Fibroblast of the conjunctiva (primary cell): ENCODE measurements around the gene ARFGAP3.

ENCODE experiments used
- DNase-seq: peaks from one replicate; pipeline ENCODE4 v3.0.0-alpha.2; 2010; ENCODE audit warnings: low read depth

ARFGAP3 gene

DNA sequence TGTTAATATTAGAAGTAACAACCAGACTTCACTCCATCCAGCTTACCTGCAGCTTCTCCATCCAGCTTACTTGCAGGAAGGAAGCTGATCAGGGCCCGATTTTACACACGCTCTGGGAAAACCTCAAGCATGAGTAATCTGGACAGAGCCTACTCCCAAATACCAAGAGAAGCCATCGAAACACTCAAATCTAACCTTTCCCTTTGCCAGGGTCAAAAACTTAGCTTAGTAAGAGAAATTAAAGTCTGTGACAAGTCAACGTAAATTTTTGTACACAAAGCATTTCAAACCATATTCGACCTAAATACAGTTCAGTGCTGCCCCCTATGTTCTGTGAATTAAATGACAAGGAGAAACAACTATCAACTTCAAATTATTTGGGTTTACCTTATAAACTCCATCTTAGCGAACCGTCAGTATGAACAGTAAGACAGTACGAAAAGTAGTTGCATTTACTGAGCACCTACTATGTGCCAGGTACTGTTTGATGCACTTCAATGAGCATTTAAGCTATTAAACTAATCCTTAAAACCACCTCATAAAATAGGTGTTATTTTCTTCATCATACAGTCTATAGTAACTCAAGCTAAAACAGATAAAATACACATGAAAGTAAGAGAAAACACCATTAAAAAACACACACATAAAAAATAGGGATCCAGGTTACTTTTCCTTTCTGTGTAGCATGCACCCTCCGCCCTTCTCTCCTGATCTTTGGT, 36.9 kb downstream of the ARFGAP3 start:
- peak; percentile 56 for DNase-seq

- DNase-seq, result no peak
Measured at GRCh38 chr22:42819412-42820044, 37.5 kb downstream of the ARFGAP3 start.

DNA sequence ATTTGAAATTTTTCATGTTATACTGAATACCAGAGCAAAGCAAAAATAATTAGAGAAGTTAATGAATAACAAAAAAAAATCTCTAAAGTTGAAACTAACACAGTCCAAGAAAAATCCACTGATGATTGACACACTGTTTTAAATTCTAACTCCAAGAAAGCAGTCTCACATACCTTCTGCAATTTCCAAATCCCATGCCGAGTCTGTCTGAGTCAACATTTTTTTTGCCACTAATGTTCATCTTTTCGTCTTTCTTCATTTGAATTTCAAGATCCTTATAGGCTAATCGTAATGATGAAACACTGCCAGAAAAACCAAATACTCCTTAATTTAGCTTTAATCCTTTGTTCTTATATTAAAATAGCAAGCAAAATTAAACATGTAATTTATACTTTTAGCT, 39.5 kb downstream of the ARFGAP3 start:
- DNase-seq, result no peak

- DNase-seq, result no peak
Measured at GRCh38 chr22:42816336-42816735, 40.7 kb downstream of the ARFGAP3 start.

GRCh38 chr22:42814616-42815015, 42.5 kb downstream of the ARFGAP3 start:
- DNase-seq, result no peak

- no peak for DNase-seq
Measured at GRCh38 chr22:42814215-42814614, 42.9 kb downstream of the ARFGAP3 start.

DNA sequence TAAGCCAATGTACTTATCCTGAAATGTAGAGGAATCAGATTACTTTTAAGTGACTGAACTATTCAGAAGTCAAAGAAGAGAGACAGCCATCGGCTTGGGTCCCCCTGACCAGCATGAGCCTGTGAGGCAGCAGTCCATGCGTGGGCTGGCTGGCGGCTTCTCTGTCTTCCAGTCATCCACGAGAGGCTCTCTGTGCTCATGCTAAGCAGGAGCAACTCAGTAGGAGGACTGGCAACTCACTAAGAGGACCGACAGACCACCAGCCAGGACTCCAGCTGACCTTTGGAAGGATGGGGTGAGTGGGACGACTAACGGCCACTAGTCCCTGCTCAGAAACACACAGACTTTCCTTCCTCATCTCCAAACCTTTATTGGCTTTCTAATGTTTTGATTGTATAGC, 43.6 kb downstream of the ARFGAP3 start:
- no peak for DNase-seq

- DNase-seq, result no peak
Measured at GRCh38 chr22:42811459-42811858, 45.6 kb downstream of the ARFGAP3 start.

- DNase-seq, result no peak
Measured at GRCh38 chr22:42808521-42808920, 48.6 kb downstream of the ARFGAP3 start.

DNA sequence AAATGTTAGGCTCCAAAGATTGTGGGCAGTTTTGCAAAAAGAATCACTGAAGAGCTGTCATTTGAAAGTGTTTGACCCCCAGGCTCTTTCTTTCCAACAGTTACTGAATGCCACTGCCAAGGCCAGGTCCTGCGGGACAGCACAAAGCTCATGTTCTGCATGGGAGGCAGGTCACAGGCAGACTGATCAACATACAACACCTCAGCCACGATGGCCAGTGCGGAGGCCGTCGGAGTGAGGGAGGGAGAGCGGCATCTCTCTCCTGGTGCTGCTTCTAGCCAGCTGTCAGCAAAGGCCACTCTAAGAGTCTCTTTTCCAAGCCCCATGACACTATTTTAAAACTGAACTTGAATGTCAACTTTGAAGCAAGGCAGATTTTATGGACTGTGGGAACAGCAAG, 49.9 kb downstream of the ARFGAP3 start:
- no peak for DNase-seq

DNA sequence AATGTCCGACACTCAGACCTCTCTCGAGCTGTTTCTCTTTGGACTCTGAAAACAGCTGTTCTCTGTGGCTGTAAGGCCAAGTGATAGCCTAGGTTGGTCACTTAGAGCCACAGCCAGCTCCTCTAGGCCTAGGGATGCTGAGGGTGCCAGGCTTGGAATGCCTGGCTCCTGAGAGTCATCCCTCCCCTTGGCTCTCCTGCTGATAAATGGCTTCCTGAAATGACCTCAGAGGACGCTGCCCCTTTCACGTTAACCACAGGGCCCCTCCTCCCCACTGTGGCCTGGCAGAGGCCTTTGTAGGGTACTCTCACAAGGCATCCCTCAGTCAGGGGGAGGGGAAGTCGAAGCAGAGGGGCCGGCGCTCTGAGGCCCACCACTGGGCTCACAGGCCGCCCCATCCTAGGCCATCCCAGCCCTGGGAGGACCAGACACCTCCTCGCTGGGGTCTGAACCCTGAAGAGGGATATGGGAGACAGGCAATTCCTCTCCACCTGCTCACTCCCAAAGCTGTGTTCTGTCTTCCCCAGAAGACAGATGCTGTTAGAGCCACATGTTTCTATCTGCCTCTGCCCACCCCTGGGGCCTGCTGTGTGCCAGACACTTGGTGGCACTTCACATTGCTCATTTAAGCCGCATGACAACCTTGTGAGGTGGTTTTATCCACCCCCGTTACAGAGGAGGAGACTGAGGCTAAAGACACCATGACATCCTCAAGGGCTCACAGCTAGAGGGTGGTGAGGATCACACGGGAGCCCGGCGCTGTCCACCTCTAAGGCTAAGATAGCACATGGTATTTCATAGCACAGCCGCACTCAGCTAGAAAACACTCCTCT, 50.9 kb downstream of the ARFGAP3 start:
- no peak for DNase-seq

GRCh38 chr22:42805016-42805997, 51.8 kb downstream of the ARFGAP3 start:
- DNase-seq, result no peak

DNA sequence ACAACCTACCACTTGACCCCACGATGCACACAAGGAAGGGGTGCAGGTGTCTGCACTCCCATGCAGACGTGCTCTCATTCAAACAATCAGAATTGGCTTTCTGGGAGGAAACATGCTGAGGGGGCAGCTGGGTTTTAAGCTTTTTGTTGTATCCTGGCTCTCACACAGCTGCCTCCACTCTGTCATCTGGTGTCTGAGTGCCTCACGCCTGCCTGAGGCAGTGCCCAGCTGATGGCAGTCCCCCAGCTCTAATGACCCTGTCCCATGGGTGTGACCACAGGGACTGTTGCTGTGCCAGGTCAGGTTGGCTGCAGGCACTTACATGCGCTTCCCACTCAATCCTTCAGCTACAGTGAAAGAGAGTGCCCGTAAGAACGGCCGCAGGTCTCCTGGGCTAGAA, 53.7 kb downstream of the ARFGAP3 start:
- DNase-seq, result no peak

DNA sequence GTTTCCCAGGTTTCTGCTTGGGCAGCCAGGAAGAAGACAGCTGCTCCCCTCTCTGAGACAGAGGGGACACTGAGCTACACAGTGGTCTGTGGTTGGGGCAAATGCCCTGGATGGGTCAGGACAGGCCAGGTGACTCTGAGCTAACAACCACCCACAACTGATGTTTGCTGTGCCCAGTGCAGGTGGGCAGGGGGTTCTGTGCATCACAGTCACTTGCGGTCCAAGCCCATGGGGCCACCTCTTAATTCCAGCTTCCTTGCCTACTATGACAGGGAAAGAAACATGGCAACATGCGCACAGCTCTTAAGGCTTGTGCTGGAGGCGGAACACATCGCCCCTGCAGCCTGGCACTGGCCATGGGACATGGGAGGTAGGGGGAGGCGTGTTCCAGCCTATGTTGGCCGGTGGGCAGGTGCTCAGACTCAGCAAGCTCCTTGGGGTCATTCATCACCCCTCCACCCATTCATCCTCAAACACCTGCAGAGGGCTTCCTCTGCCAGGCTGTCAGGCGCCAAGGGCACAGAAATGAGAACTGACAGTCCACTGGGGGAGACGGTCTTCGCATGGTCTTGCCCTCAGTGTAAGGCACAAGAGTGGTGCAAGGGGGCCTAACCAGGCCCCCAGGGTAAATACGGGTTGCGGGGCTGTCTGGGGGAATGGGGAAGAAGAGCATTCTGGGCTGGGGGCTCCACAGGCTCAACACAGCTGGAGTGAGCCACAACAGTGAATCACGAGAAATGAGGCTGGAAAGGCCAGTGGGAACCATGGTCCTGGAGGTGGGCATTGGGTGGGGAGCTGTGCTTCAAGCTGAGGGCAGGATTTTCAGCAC, 55.6 kb downstream of the ARFGAP3 start:
- no peak for DNase-seq

DNA sequence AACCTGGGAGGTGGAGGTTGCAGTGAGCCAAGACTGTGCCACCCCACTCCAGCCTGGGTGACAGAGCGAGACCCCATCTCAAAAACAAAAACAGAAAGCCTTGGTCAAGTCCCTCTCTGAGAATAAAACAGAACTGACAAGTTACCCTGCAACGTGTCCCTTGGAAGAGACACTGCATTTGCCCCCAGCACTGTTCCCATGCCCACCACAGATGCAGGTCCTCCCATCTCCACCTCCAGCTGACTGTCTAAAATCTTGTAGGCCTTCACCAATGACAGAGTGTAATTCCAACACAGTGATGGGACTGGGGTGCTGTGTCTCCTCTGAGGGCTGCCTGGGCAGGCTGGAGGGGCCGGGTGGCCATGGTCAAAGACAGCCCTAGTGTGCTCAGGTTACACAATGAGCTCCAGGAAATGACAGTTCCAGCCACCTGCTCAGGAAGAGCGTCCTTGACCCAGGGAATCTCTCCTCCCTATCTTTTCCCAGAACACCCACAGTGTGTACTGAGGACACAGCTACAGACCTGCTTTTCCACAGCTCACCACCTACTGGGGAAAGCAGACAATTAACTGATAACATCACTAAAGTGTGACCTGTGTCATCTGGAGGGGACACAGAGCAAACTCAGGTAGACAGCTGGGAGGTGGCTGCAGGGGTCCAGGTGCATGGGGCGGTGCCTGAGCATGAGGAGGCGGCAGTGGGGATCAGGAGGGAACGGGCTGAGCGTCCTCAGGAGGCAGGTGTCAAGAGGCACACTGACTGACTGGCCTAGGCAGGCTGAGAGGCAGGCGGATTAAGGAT, 56.4 kb downstream of the ARFGAP3 start:
- no peak for DNase-seq

GRCh38 chr22:42799461-42800405, 57.3 kb downstream of the ARFGAP3 start:
- no peak for DNase-seq

- no peak for DNase-seq
Measured at GRCh38 chr22:42799061-42799460, 58.0 kb downstream of the ARFGAP3 start.

DNA sequence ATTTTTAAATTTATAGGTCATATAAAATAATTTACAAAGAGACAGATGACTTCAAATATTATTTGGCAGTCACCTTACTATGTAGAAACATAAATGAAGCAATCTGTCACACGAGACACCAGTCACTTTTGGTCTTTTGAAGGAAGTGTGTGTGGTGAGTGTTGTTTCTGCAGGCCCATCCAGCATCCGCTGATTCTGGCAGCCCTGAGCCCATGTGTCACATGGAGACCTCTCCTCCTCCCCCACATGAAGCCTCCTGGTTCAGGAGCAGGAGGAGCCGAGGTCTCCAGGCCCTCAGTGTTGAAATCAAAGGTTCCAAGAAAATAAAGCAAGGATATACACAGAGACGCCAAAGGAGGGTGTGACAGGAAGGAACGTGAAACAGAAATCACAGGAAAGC, 60.1 kb downstream of the ARFGAP3 start:
- DNase-seq, result no peak

- DNase-seq, result no peak
Measured at GRCh38 chr22:42796081-42796480, 61.0 kb downstream of the ARFGAP3 start.
